GM12873 (cell line): ENCODE data around the gene TMEM141.

Source experiments
- CTCF ChIP-seq: IDR thresholded peaks from 2 replicates; pipeline ENCODE4 v1.5.1; 2012; ENCODE audit warnings: low read depth, mild to moderate bottlenecking, moderate library complexity, low read length, control low read depth; ENCODE audit not compliant: insufficient read depth; ENCODE audit errors: missing control alignments

TMEM141 gene

GRCh38 chr9:136820971-136821825, 30.1 kb downstream of the TMEM141 start:
- no peak for TF ChIP-seq CTCF

- TF ChIP-seq CTCF = no peak
These were observed 30.8 kb downstream of the TMEM141 start for GRCh38 chr9:136821826-136822544.

- TF ChIP-seq CTCF = no peak
These were observed 32.2 kb downstream of the TMEM141 start for GRCh38 chr9:136823136-136824046.

GRCh38 chr9:136824496-136825225, 33.5 kb downstream of the TMEM141 start:
- no peak for TF ChIP-seq CTCF

- no peak for TF ChIP-seq CTCF
These were observed 34.4 kb downstream of the TMEM141 start for GRCh38 chr9:136825295-136826187.

GRCh38 chr9:136826188-136826541, 35.0 kb downstream of the TMEM141 start:
- TF ChIP-seq CTCF = no peak
